ENCODE data around the gene AFAP1L1. TPM values are rescaled to one million over a fixed set of nuclear protein-coding genes. Genes with fewer than 3 reads are reported as not detected.

Gene AFAP1L1
- total and polyA plus RNA-seq, 9 of the 15 experiments (the other 6 are each of a cell fraction or from before 2014, with no cell fraction given): 0.01 to 0.12 (median 0.03) TPM; not detected in 4

DNA sequence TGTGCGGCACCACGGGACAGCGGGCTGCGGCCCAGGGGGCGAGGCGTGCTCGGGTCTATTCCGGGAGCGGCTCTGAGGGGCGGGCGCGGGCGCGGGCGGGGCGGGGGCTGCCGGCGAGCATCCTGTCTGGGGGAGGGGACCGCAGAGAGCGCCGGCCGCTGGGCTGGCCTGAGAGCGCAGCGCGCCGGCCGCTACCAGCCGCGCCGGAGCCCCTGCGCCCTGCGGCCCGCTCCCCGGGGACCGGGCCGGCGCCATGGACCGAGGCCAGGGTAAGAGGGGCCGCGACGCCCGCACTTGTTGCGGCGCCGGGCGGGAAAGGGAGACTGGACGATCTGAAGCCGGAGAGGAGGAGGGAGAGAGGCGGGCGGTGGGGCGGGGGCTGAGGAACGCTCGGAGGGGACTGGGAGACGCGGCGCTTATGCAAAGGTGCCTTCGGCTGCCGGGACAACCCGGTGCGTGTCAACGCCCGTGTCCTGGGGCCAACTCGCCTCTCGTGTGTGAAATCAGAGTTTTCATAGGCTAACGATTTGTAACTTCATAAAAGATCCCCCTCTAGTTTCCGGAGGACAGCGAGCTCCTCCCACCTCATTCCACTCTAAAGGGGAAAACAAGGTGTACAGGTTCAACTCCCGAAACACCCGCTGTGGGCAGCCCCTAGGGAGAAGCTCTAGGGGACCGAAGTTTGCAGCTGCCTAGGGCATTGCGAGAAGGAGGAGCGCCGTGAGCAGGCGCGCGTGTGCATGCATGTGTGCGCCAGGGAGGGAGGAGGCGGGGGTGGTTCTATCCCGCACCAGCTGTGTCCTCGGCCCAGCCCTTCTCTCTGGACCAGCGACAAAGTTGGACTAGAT is at the start of gene AFAP1L1 (continued):
- peak in 1 of 3 experiments; percentile 56; a peak in 1 of 6 replicates for TF ChIP-seq ZBTB11 (CRISPR knock-in tag; IDR thresholded peaks at IDR 0.05)

DNA sequence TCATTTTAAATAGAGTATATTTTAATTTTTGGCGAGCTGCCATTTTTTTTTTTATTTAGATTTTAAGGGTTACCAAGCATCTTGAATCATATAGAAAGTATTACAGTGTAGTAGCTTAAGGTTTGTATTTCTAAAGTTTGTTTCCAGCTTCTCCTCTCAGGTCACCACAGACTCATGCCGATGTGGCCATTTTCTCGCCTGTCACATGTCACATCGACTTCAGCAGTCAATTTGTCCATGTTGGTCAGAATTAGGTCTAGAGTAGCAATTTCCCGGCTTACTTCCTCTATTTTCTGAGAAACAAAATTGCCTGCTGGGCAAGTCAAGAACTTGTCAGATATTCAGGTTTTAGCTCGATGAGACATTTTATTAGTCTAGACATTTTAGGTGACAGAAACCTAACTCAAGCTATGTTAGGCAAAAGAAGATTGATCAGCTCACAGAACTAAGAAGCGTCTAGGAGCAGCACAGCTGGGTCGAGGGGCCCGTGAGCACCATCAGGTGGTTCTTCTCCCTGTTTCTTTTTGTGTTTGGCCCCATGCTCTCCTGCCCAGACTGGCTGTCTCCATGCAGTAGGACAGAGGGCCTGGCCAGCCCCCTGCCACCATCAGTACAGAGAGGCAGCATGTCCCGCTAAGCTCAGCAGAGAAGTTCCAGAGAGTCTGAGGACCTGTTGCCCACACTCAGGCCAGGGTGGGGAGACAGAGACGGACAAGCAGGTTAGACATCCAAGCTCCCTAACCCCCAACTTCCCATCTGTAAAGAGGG is 48.4 kb upstream of the AFAP1L1 start:
- H3K4me2 ChIP-seq (ENCODE audit: insufficient read depth, low read length): no peak overlapping the region
- H3K27ac ChIP-seq (ENCODE audit: extremely low read depth, low read depth, low read length): no peak overlapping the region
- H3K27me3 ChIP-seq (ENCODE audit: control insufficient read depth in 2 of 2, insufficient read depth in 2 of 2, low read length in 2 of 2): peaks cover 2 to 7% of the 10 kb centered on the region in 2 experiments; a peak in 2 of 5 replicates
- ChIA-PET POLR2A (interaction anchor here (0.7 to 2.3 kb wide), 5 partner anchors 10 to 120 kb away, joined by 3 to 11 read pairs (median 3); no protein-coding TSS in a partner anchor), CTCF (ENCODE audit: low intra/inter-chr PET ratio) (no interaction called here)
- DNase-seq (ENCODE audit: extremely low read depth in 1 of 4, low spot score in 3 of 4): no peak
- in situ Hi-C loops (cut with MboI) (no loop called here), intact Hi-C loops (cut with micrococcal nuclease) (no loop called here)
- BruUV-seq (replicated peaks): no TSS peak
- H3K9ac ChIP-seq (ENCODE audit: insufficient read depth in 1 of 2, low read depth in 2 of 2, low read length in 2 of 2): no peak overlapping the region
- H3K36me3 ChIP-seq (ENCODE audit: control insufficient read depth, insufficient read depth, low read length): no peaks in the 10 kb centered on the region
- no peak overlapping the region for H3K4me3 ChIP-seq
- no peak for FAIRE-seq
- ATAC-seq: peak; percentile 47
- no peaks in the 10 kb centered on the region for H3K79me2 ChIP-seq (ENCODE audit: control insufficient read depth, insufficient read depth, low read length)
- no peaks in the 10 kb centered on the region for H4K20me1 ChIP-seq (replicated peaks; ENCODE audit: control insufficient read depth, insufficient read depth, low read length)
- H3K4me1 ChIP-seq (replicated peaks in 1 of 2; ENCODE audit: control insufficient read depth in 2 of 2, insufficient read depth in 2 of 2, low read length in 2 of 2): no peaks in the 10 kb centered on the region; a peak in 1 of 5 replicates
- H3K9me3 ChIP-seq (replicated peaks; ENCODE audit: control insufficient read depth, insufficient read depth, low read depth, low read length): no peaks in the 10 kb centered on the region
- 4% methylated on average over 11 of the region's 11 CpGs for WGBS (ENCODE audit: insufficient coverage, low coverage, missing lambda C conversion rate)
- no peaks in the 10 kb centered on the region for H3K9me1 ChIP-seq (ENCODE audit: control insufficient read depth, insufficient read depth, low read length)
- H2AFZ ChIP-seq (ENCODE audit: low read depth, low read length): no peak overlapping the region
- TF ChIP-seq, protein P1, sequence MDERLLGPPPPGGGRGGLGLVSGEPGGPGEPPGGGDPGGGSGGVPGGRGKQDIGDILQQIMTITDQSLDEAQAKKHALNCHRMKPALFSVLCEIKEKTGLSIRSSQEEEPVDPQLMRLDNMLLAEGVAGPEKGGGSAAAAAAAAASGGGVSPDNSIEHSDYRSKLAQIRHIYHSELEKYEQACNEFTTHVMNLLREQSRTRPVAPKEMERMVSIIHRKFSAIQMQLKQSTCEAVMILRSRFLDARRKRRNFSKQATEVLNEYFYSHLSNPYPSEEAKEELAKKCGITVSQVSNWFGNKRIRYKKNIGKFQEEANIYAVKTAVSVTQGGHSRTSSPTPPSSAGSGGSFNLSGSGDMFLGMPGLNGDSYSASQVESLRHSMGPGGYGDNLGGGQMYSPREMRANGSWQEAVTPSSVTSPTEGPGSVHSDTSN (CRISPR knock-in tag; IDR thresholded peaks at IDR 0.05; ENCODE audit: low read depth): no peak
- TF ChIP-seq, protein P1 (tag; conservative IDR thresholded peaks at IDR 0.05; ENCODE audit: low read depth): peak; percentile 35; the same call in 1 of the 2 replicates
- TF ChIP-seq MTA3 (IDR thresholded peaks at IDR 0.05; ENCODE audit: borderline replicate concordance): no peak
- TF ChIP-seq L3MBTL2 (IDR thresholded peaks at IDR 0.05): peak; percentile 37; the same call in 1 of the 2 replicates
- 0 out of 2 replicates have a peak, but pooled peaks have one; percentile 15 for TF ChIP-seq NFIX (CRISPR knock-in tag; IDR thresholded peaks at IDR 0.05; ENCODE audit: low read depth)
- TF ChIP-seq NFIC (IDR thresholded peaks at IDR 0.05): peak; percentile 76
- TF ChIP-seq ZNF395 (CRISPR knock-in tag; IDR thresholded peaks at IDR 0.05): peak; percentile 37; the same call in 1 of the 2 replicates
- TF ChIP-seq FOXA1 (IDR thresholded peaks at IDR 0.05; ENCODE audit: borderline replicate concordance): no peak

All from K562 (cell line).